Measurements from ENCODE around the gene HDAC7. TPM values are rescaled to one million over a fixed set of nuclear protein-coding genes. Genes with fewer than 3 reads are reported as not detected.

The HDAC7 gene
- total RNA-seq, 1 donor from 2014 or later = 38.8 TPM

GRCh38 chr12:47747126-47747525, 72.6 kb downstream of the HDAC7 start:
- DNase-seq (ENCODE audit: missing footprints) (no peak), ATAC-seq (no peak)
- intact Hi-C loops (cut with DNase I) = no loop called here

- DNase-seq (ENCODE audit: missing footprints) (no peak), ATAC-seq (no peak)
- intact Hi-C loops (cut with DNase I) = no loop called here
Observed at GRCh38 chr12:47746523-47746922, 73.2 kb downstream of the HDAC7 start.

- intact Hi-C loops (cut with DNase I) = no loop called here
- ATAC-seq = no peak
- no peak for DNase-seq (ENCODE audit: missing footprints)
Observed at GRCh38 chr12:47746073-47746472, 73.6 kb downstream of the HDAC7 start.

- DNase-seq (ENCODE audit: missing footprints) (peak; percentile 71), ATAC-seq (peak; percentile 17)
- intact Hi-C loops (cut with DNase I) = no loop called here
Observed at GRCh38 chr12:47745485-47746041, 74.1 kb downstream of the HDAC7 start.

GRCh38 chr12:47744778-47745436, 74.8 kb downstream of the HDAC7 start:
- no peak for ATAC-seq
- intact Hi-C loops (cut with DNase I) = no loop called here
- no peak for DNase-seq (ENCODE audit: missing footprints)

- DNase-seq (ENCODE audit: missing footprints) (no peak), ATAC-seq (no peak)
- intact Hi-C loops (cut with DNase I) = no loop called here
Observed at GRCh38 chr12:47744005-47744651, 75.6 kb downstream of the HDAC7 start.

- no peak for ATAC-seq
- intact Hi-C loops (cut with DNase I) = no loop called here
Observed at GRCh38 chr12:47743311-47743860, 76.3 kb downstream of the HDAC7 start.

GRCh38 chr12:47742253-47742825, 77.4 kb downstream of the HDAC7 start:
- intact Hi-C loops (cut with DNase I) = no loop called here
- no peak for DNase-seq (ENCODE audit: missing footprints)
- ATAC-seq = no peak

More at GRCh38 chr12:47743311-47743860, 76.3 kb downstream of the HDAC7 start:
- no peak for DNase-seq (ENCODE audit: missing footprints)

- DNase-seq (ENCODE audit: missing footprints) (peak; percentile 95), ATAC-seq (no peak)
- intact Hi-C loops (cut with DNase I) = no loop called here
Observed at GRCh38 chr12:47741340-47741703, 78.4 kb downstream of the HDAC7 start.

- no peak for DNase-seq (ENCODE audit: missing footprints)
- ATAC-seq = no peak
Observed at GRCh38 chr12:47740606-47741339, 78.9 kb downstream of the HDAC7 start.

GRCh38 chr12:47739979-47740378, 79.7 kb downstream of the HDAC7 start:
- intact Hi-C loops (cut with DNase I) = no loop called here
- ATAC-seq (no peak), DNase-seq (ENCODE audit: missing footprints) (peak; percentile 81)

More at GRCh38 chr12:47740606-47741339, 78.9 kb downstream of the HDAC7 start:
- intact Hi-C loops (cut with DNase I) = no loop called here

GRCh38 chr12:47739297-47739696, 80.4 kb downstream of the HDAC7 start:
- intact Hi-C loops (cut with DNase I) = no loop called here
- ATAC-seq (no peak), DNase-seq (ENCODE audit: missing footprints) (no peak)

GRCh38 chr12:47737936-47738594, 81.6 kb downstream of the HDAC7 start:
- ATAC-seq = no peak
- intact Hi-C loops (cut with DNase I) = loop anchor here (1.0 to 2.0 kb wide), 2 partner anchors 15 to 21 kb away; no protein-coding TSS in a partner anchor
- DNase-seq (ENCODE audit: missing footprints) = no peak

- ATAC-seq = peak; percentile 87
- DNase-seq (ENCODE audit: missing footprints) = peak; percentile 93
- intact Hi-C loops (cut with DNase I) = loop anchor here (1.0 to 2.0 kb wide), 2 partner anchors 16 to 20 kb away; no protein-coding TSS in a partner anchor
Observed at GRCh38 chr12:47736877-47737676, 82.6 kb downstream of the HDAC7 start.

- intact Hi-C loops (cut with DNase I) = loop anchor here (2.0 kb wide), 1 partner anchor 19 kb away; no protein-coding TSS in a partner anchor
- DNase-seq (ENCODE audit: missing footprints) (no peak), ATAC-seq (no peak)
Observed at GRCh38 chr12:47736216-47736615, 83.5 kb downstream of the HDAC7 start.

GRCh38 chr12:47735649-47736048, 84.1 kb downstream of the HDAC7 start:
- DNase-seq (ENCODE audit: missing footprints) = no peak
- ATAC-seq = no peak
- intact Hi-C loops (cut with DNase I) = loop anchor here (2.0 kb wide), 1 partner anchor 19 kb away; no protein-coding TSS in a partner anchor

GRCh38 chr12:47734725-47735480, 84.8 kb downstream of the HDAC7 start:
- intact Hi-C loops (cut with DNase I) = no loop called here
- DNase-seq (ENCODE audit: missing footprints) (no peak), ATAC-seq (no peak)

Measured in Right ventricle myocardium inferior (tissue), 1 donor.